CD4-positive, CD25-positive, alpha-beta regulatory T cell (primary cell): ENCODE data around the gene DUSP2. TPM values are rescaled to one million over a fixed set of nuclear protein-coding genes. Genes with fewer than 3 reads are reported as not detected.

Experiments
- ATAC-seq, 2 donors: fragments of 150-1000 bp; cut with Tn5 transposase; one replicate each; pipeline ENCODE4 v1.10.0; 2021; ENCODE audit warnings: low read depth in 2 of 2, moderate number of reproducible peaks in 2 of 2, moderate library complexity in 1 of 2
- DNase-seq, 3 donors: peaks; one replicate each; pipeline versions ENCODE4 v3.0.0 to v3.0.0-alpha.2; 2012 to 2022; ENCODE audit warnings: mixed read lengths in 1 of 3
- H3K27ac ChIP-seq: one replicate; pipeline ENCODE4 v1.7.0; 2013; ENCODE audit warnings: mild to moderate bottlenecking, low read length; ENCODE audit not compliant: insufficient read depth, poor library complexity, severe bottlenecking
- H3K27me3 ChIP-seq: one replicate; pipeline ENCODE4 v1.7.0; 2013; ENCODE audit warnings: low read length; ENCODE audit not compliant: control insufficient read depth, insufficient read depth
- H3K36me3 ChIP-seq: one replicate; pipeline ENCODE4 v1.7.0; 2013; ENCODE audit warnings: mild to moderate bottlenecking, low read length, moderate library complexity; ENCODE audit not compliant: control insufficient read depth, insufficient read depth
- H3K4me1 ChIP-seq: 2 replicates; pipeline ENCODE4 v1.7.0; 2013; ENCODE audit warnings: mild to moderate bottlenecking, low read length; ENCODE audit not compliant: insufficient read depth, control insufficient read depth, poor library complexity, severe bottlenecking
- H3K4me3 ChIP-seq: one replicate; pipeline ENCODE4 v1.7.0; 2013; ENCODE audit warnings: low read depth, mild to moderate bottlenecking, low read length, moderate library complexity
- H3K9me3 ChIP-seq, 2 experiments: 1 replicate in 1 of 2; 2 replicates in 1 of 2; pipeline ENCODE4 v1.7.0; 2013; ENCODE audit warnings: low read length in 2 of 2, mild to moderate bottlenecking in 1 of 2, moderate library complexity in 1 of 2; ENCODE audit not compliant: control insufficient read depth in 2 of 2
- H3K27ac Mint-ChIP-seq, 3 donors: one replicate each; pipeline ENCODE4 v1.8.0; 2020 to 2022; ENCODE audit warnings: mild to moderate bottlenecking in 3 of 3, mixed read lengths in 3 of 3, moderate library complexity in 2 of 3
- H3K27me3 Mint-ChIP-seq: one replicate; pipeline ENCODE4 v1.8.0; 2022; ENCODE audit warnings: mild to moderate bottlenecking, mixed read lengths
- H3K36me3 Mint-ChIP-seq: one replicate; pipeline ENCODE4 v1.8.0; 2020; ENCODE audit warnings: mixed read lengths
- H3K4me1 Mint-ChIP-seq, 4 donors: one replicate each; pipeline ENCODE4 v1.8.0; 2020 to 2022; ENCODE audit warnings: mixed read lengths in 4 of 4, mild to moderate bottlenecking in 1 of 4
- H3K4me3 Mint-ChIP-seq, 4 donors: one replicate each; pipeline ENCODE4 v1.8.0; 2020 to 2022; ENCODE audit warnings: mild to moderate bottlenecking in 4 of 4, mixed read lengths in 4 of 4, moderate library complexity in 3 of 4
- H3K9me3 Mint-ChIP-seq, 7 donors: one replicate each; pipeline ENCODE4 v1.8.0; 2020 to 2022; ENCODE audit warnings: mixed read lengths in 7 of 7, mild to moderate bottlenecking in 3 of 7, moderate library complexity in 2 of 7
- polyA plus RNA-seq, 4 donors: library from polyadenylated mRNA; unstranded; fragments of 300-500 nt; fragmentation: Illumina TruSeq; gene quantifications; one replicate each; pipeline ENCODE4 v1.2.3, GENCODE V29; 2021
- total RNA-seq: library from RNA; stranded (reverse); gene quantifications from one replicate; pipeline ENCODE4 v1.2.3, GENCODE V29; 2022

The DUSP2 gene
- total and polyA plus RNA-seq, 5 donors from 2014 or later = 30.8 to 566 (median 47.2) TPM

- Mint-ChIP-seq H3K27ac (no peak overlapping the region), H3K4me3 (peak overlapping the region in 1 of 4 donors; percentile 58), H3K9me3 (peaks cover 0 to 14% (median 2%) of the 10 kb centered on the region in 7 donors), H3K27me3 (peaks cover 7% of the 10 kb centered on the region), H3K36me3 (no peaks in the 10 kb centered on the region), H3K4me1 (peaks cover 0 to 10% (median 0%) of the 10 kb centered on the region in 4 donors)
- H3K9me3 ChIP-seq = peaks cover 5 to 14% of the 10 kb centered on the region in 2 experiments
- no peaks in the 10 kb centered on the region for H3K27me3 ChIP-seq
- no peaks in the 10 kb centered on the region for H3K4me1 ChIP-seq
- no peak overlapping the region for H3K27ac ChIP-seq
- no peak for ATAC-seq
- H3K4me3 ChIP-seq = no peak overlapping the region
- H3K36me3 ChIP-seq = no peaks in the 10 kb centered on the region
- DNase-seq = peak in 1 of 3 donors; percentile 1
Measured at GRCh38 chr2:96104487-96104861, 40.8 kb downstream of the DUSP2 start.

DNA sequence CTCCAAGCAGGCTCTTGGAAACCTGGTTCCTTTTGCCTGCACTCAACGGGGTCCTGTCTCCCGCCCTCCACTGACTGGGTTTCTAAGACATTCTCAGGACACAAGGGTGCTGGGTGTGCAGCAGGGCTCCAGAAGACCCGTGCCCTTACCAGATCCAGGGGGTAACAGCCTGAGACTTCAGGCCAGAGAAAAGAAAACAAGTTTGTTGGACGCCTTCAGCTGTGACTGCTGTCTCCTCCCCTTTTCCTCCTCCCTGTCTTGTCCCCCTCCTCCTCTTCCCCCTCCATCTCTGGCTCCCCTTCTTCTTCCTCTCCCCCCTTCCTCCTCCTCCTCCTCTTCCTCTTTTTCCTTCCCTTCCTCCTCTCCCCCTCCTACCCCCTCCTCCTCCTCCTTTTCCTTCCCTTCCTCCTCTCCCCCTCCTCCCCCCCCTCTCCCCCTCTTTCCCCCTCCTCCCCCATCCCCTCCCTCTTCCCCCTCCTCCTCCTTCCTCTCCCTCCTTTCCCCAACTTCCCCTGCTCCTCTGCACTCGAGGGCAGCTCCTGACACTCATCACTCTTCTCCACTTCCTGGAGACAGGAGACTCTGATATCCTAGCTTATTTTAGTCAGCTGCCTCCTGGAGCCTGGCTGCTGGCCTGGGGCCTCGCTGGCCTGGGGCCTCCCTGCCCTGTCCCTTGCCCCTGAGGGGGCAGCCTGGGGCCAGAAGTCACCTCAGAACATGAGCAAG lies 41.3 kb downstream of the DUSP2 start:
- Histone ChIP-seq H3K27ac (no peak overlapping the region), H3K27me3 (no peaks in the 10 kb centered on the region), H3K36me3 (no peaks in the 10 kb centered on the region), H3K4me3 (no peak overlapping the region), H3K4me1 (no peaks in the 10 kb centered on the region), H3K9me3 (peaks cover 5 to 14% of the 10 kb centered on the region in 2 experiments)
- peak in 1 of 3 donors; percentile 1 for DNase-seq
- Mint-ChIP-seq H3K9me3 (peaks cover 0 to 14% (median 2%) of the 10 kb centered on the region in 7 donors), H3K4me3 (peak overlapping the region in 1 of 4 donors; percentile 58), H3K27me3 (peaks cover 7% of the 10 kb centered on the region), H3K27ac (no peak overlapping the region), H3K4me1 (peaks cover 0 to 10% (median 0%) of the 10 kb centered on the region in 4 donors), H3K36me3 (no peaks in the 10 kb centered on the region)
- no peak for ATAC-seq

- Histone ChIP-seq H3K27me3 (no peaks in the 10 kb centered on the region), H3K4me1 (no peaks in the 10 kb centered on the region), H3K4me3 (no peak overlapping the region), H3K27ac (no peak overlapping the region), H3K36me3 (no peaks in the 10 kb centered on the region), H3K9me3 (peaks cover 5 to 14% of the 10 kb centered on the region in 2 experiments)
- Mint-ChIP-seq H3K36me3 (no peaks in the 10 kb centered on the region), H3K4me1 (peaks cover 0 to 10% (median 0%) of the 10 kb centered on the region in 4 donors), H3K27ac (no peak overlapping the region), H3K9me3 (peaks cover 0 to 14% (median 2%) of the 10 kb centered on the region in 7 donors), H3K27me3 (peaks cover 7% of the 10 kb centered on the region), H3K4me3 (no peak overlapping the region)
- no peak for ATAC-seq
- DNase-seq = no peak
Measured at GRCh38 chr2:96103187-96103601, 42.0 kb downstream of the DUSP2 start.

GRCh38 chr2:96102596-96103186 lies 42.5 kb downstream of the DUSP2 start:
- no peak overlapping the region for H3K27ac Mint-ChIP-seq
- H3K4me3 Mint-ChIP-seq = no peak overlapping the region
- Histone ChIP-seq H3K36me3 (no peaks in the 10 kb centered on the region), H3K27ac (no peak overlapping the region), H3K4me3 (no peak overlapping the region), H3K27me3 (no peaks in the 10 kb centered on the region), H3K9me3 (peaks cover 5 to 14% of the 10 kb centered on the region in 2 experiments), H3K4me1 (no peaks in the 10 kb centered on the region)
- H3K9me3 Mint-ChIP-seq = peaks cover 0 to 14% (median 2%) of the 10 kb centered on the region in 7 donors
- H3K36me3 Mint-ChIP-seq = no peaks in the 10 kb centered on the region
- peak in 1 of 3 donors; percentile 1 for DNase-seq
- no peak for ATAC-seq
- peaks cover 7% of the 10 kb centered on the region for H3K27me3 Mint-ChIP-seq
- peaks cover 0 to 7% (median 0%) of the 10 kb centered on the region in 4 donors for H3K4me1 Mint-ChIP-seq

- H3K36me3 Mint-ChIP-seq = no peaks in the 10 kb centered on the region
- ATAC-seq = no peak
- peaks cover 0 to 13% (median 0%) of the 10 kb centered on the region in 7 donors for H3K9me3 Mint-ChIP-seq
- peak in 1 of 3 donors; percentile 1 for DNase-seq
- Histone ChIP-seq H3K4me1 (no peaks in the 10 kb centered on the region), H3K27me3 (no peaks in the 10 kb centered on the region), H3K4me3 (no peak overlapping the region), H3K9me3 (peaks cover 5 to 13% of the 10 kb centered on the region in 2 experiments), H3K36me3 (no peaks in the 10 kb centered on the region), H3K27ac (no peak overlapping the region)
- peaks cover 16% of the 10 kb centered on the region for H3K27me3 Mint-ChIP-seq
- H3K4me1 Mint-ChIP-seq = peaks cover 0 to 6% (median 0%) of the 10 kb centered on the region in 4 donors
- H3K27ac Mint-ChIP-seq = no peak overlapping the region
- H3K4me3 Mint-ChIP-seq = peak overlapping the region in 1 of 4 donors; percentile 59
Measured at GRCh38 chr2:96100893-96101304, 44.3 kb downstream of the DUSP2 start.

GRCh38 chr2:96099861-96100798 lies 45.1 kb downstream of the DUSP2 start:
- H3K4me1 Mint-ChIP-seq = peaks cover 0 to 3% (median 0%) of the 10 kb centered on the region in 4 donors

DNA sequence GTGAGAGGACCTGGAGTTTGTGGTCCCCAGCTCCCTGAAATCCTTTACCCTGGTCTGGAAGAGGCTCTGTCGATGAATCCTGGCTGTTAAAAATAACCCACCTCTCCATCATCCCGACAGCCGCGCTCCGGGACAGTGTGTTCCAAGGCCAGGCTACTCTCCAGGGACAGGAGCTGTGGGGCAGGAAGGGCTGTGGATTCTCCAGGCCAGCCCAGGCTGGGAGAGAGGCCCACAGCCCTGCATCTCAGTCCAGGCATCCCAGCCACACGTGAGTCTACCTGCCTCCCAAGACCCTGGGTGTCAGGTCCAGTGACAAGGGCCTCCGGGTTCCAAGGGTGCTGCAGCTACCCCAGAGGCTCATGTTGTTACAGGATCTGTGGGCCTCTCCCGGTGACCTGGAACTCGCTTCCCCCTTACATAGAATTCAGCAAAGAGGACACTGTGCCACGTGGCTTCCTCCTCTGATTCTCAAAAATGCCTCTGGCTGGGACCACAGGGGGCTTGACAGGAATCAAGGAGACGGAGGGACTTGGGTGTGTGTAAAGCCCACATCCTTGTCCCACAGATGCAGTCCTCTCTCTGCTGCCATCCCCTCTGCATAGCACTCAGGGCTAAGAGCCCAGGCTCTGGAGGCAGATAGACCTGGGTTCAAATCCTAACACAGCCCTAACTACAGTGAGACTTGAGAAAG lies 46.2 kb downstream of the DUSP2 start:
- no peaks in the 10 kb centered on the region for H3K36me3 Mint-ChIP-seq
- H3K4me1 Mint-ChIP-seq = no peaks in the 10 kb centered on the region
- H3K9me3 Mint-ChIP-seq = no peaks in the 10 kb centered on the region
- no peak overlapping the region for H3K4me3 Mint-ChIP-seq
- no peaks in the 10 kb centered on the region for H3K9me3 ChIP-seq
- no peaks in the 10 kb centered on the region for H3K27me3 ChIP-seq
- no peak overlapping the region for H3K4me3 ChIP-seq
- no peak overlapping the region for H3K27ac ChIP-seq
- no peak overlapping the region for H3K27ac Mint-ChIP-seq
- H3K36me3 ChIP-seq = no peaks in the 10 kb centered on the region
- H3K27me3 Mint-ChIP-seq = peaks cover 24% of the 10 kb centered on the region
- DNase-seq (peak in 1 of 3 donors; percentile 1), ATAC-seq (no peak)
- no peaks in the 10 kb centered on the region for H3K4me1 ChIP-seq

More at GRCh38 chr2:96099861-96100798, 45.1 kb downstream of the DUSP2 start:
- H3K27me3 Mint-ChIP-seq = peaks cover 18% of the 10 kb centered on the region
- Histone ChIP-seq H3K27me3 (no peaks in the 10 kb centered on the region), H3K36me3 (no peaks in the 10 kb centered on the region), H3K9me3 (peaks cover 0 to 5% of the 10 kb centered on the region in 2 experiments), H3K4me3 (no peak overlapping the region), H3K4me1 (no peaks in the 10 kb centered on the region), H3K27ac (no peak overlapping the region)
- ATAC-seq (no peak), DNase-seq (peak in 1 of 3 donors; percentile 1)
- H3K9me3 Mint-ChIP-seq = peaks cover 0 to 5% (median 0%) of the 10 kb centered on the region in 7 donors
- H3K4me3 Mint-ChIP-seq = no peak overlapping the region
- no peak overlapping the region for H3K27ac Mint-ChIP-seq
- H3K36me3 Mint-ChIP-seq = no peaks in the 10 kb centered on the region
